Cortex of kidney (tissue), 1 donor: Measurements from ENCODE around the gene LHFPL6.
"Not testable (repeated sequence)": the region's sequence is repeated elsewhere in the genome, so short reads cannot be mapped to it uniquely, and the experiment has no call there.

Experiments
- DNase-seq: peaks from one replicate; lab custom pipeline; 2025; lab: John Stamatoyannopoulos, UW

LHFPL6 gene

DNA sequence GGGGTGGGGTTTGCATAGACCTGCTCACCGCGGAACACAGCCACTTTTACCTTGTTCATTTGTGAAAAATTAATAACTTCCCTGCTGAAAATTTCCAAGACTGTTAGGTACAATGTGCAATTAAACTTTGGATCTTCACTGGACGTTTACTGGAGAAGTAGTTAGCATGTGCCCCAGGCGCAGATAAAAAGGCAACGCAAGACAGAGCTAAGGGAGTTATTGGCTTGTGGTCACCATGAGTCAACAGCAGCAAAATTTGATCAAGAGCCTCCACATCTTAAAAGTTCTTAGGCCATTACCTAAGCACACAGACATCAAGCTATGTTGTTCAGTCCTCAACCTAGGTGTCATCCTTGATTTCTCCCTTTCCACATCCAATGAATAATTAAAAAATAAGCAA is 257.0 kb downstream of the LHFPL6 start:
- DNase-seq, result no peak

DNA sequence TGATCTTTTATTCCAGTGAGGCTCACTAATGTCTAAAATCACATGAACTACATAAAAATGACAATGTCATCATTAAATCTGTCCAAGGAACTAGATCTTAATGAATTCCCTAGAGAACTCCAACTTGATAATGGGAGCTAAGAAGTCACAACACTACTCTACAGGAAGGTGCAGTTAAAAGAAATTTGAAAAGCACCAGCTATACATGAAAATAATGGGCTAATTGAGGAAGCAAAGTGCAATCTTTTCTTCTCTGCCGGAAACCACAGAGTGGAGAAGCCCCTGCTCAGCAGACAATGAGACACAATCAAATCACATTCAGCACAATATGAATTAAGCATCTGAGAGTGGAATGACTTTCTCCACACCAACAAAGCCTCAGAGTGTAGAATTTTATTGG is 261.7 kb downstream of the LHFPL6 start:
- DNase-seq, result no peak

DNA sequence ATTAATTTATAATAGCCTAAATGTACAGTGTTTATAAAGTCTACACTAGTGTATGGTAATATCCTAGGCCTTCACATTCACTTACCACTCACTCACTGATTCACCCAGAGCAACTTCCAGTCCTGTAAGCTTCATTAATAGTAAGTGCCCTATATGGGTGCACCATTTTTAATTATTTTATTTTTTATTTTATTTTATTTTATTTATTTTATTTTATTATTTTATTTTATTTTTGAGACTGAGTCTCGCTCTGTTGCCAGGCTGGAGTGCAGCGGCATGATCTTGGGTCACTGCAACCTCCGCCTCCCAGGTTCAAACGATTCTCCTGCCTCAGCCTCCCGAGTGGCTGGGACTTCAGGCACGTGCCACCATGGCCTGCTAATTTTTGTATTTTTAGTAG is 264.9 kb downstream of the LHFPL6 start:
- not testable (repeated sequence) for DNase-seq

DNA sequence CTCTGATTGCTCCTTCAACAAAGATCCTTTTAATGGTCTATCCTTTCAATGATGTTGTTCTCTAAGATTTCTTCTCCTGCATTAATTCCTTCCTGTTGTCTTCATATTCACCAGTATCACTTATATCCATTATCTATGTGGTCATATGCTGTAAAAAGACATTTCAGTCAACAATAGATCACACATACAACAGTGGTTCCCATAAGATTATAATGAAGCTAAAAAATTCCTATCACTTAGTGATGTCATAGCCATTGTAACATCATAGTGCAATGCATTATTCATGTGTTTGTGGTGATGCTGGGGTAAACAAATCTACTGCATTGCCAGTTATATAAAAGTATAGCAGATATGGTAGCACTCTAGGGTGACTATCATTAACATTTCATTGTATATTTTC is 266.1 kb downstream of the LHFPL6 start:
- no peak for DNase-seq

DNA sequence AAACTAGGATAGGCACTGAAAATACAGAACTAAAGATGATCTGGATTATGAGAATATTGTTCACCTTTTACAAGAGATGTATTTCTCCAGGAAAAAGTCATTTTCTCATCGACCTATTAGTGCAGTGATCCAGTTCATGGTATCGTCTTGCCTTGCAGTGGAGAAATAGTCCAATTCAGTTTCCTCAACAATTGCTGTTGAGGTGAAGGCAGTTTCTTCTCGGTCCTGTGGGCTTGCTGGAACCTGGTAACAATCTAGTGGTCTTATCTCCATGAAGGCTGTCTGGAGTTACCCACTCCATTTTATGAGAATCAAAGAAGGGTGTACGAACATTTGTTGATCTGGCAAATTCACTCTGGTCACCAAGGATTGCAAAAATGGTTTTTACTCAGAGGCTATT is 266.8 kb downstream of the LHFPL6 start:
- DNase-seq, result no peak

DNA sequence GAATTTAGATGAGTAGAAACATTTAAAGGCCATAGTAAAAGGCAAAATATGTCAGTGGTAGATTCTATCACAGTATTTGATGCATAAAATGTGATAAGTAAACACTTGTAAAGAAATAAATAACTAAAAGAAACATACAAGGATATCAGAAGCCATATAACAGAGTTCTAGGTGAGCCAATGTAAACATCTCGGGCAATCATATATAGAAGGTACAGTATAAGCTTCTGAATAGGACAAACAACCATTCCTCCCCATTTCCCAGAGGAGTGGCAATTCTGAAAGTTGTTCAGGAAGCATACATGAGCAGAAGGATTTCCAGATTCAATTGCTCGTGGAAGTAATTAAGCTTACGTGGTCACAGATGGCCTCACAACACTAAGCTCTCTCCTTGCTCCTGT is 267.3 kb downstream of the LHFPL6 start:
- no peak for DNase-seq

DNA sequence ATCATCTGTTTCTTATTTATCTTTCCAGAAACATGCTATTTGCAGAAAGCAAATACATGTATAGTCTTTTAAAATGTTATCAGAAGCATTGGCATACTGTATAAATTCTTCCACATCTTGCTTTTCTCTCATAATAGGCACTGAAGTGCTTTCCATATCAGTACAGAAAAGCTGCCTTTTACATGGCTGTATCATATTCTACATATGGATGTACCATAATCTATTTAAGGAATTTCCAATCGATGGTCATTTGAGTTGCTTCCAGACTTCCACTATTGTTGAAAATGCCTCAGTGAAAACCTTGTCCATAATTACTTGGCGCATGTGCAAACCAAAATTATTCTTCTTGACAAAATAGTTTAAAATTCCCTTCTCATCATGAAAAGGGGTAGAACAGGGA is 272.5 kb downstream of the LHFPL6 start:
- DNase-seq, result no peak

DNA sequence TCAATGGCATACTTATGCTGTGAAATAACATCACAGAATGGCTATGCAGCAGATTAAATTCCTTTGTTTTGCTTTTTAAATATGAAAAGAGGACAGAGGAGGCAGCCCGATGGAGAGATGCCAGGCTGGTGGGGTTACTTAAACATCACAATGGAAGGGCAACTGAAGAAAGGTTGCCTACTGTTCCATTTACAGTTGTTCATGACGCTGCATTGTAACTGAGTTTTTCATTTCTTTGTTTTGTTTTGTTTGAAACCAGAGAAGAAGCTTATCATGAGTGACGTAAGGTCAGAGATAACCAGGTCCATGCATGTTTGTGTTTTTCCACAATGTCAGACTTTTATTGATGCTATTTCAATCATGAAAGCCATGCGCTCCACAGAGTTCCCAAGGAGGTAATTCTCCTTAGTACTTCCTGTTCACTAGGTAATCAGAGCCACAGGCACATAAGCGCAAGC is 273.8 kb downstream of the LHFPL6 start:
- no peak for DNase-seq

DNA sequence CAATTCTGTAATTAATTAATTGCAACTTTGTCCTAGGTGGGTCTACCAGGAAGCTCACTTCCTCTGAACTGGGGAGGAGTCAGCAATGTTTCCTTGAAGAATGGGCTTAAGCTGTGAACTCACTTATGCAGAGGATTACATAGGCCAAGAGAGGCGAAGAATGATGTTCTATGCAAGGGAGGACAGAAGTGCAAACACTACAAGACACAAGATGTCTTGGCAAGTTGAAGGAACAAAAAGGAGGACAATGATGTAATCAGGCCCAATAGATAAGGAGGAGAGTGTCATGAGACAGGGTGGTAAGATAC is 275.9 kb downstream of the LHFPL6 start:
- DNase-seq, result no peak

DNA sequence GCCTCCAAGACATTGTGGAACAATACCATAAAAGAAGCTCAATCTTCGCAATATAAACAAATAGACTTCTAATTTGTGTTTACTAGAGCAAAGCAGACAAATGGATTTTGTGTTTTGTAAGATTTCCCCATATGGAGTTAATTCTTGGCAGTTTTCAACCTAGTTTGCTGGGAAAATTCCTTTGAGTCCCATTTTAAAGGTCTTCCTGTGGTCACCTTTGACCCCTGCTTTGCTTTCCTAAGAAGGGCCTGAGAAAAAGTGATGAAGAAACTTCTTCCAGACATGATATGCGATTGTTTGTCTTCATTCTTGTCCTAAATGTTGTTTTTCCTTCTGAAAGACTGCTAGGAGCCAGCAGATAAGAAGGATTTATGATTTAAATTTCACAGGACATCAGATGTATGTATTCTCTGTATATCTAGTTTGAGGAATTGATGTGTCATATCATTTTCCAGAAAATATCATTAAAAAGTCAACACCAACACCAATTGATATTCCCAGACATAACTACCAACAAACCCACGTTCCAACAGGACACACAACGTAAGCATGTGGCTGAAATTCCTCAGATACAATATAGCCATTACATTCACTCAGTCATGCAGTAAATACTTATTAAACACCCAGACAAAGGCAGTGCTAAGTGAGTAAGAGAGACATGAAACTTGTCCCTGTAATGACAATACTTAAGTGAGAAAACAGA is 276.4 kb downstream of the LHFPL6 start:
- DNase-seq, result no peak

DNA sequence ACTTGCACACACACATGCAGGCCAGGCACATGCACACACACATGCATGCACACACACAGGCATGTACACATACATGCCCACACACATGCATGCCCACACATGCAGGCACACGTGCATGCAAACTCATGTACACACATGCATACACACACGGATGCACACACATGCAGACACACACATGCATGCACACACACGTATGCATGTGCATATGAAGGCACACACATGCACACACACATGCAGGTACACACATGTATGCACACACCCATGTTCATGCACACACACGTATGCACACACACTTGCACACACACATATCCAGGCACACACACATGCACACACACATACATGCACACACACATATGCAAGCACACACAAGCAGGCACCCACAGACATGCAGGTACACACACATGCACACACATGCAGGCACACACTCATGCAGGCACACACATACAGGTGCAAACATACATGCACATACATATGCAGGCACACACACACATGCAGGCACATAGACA is 278.1 kb downstream of the LHFPL6 start:
- no peak for DNase-seq

DNA sequence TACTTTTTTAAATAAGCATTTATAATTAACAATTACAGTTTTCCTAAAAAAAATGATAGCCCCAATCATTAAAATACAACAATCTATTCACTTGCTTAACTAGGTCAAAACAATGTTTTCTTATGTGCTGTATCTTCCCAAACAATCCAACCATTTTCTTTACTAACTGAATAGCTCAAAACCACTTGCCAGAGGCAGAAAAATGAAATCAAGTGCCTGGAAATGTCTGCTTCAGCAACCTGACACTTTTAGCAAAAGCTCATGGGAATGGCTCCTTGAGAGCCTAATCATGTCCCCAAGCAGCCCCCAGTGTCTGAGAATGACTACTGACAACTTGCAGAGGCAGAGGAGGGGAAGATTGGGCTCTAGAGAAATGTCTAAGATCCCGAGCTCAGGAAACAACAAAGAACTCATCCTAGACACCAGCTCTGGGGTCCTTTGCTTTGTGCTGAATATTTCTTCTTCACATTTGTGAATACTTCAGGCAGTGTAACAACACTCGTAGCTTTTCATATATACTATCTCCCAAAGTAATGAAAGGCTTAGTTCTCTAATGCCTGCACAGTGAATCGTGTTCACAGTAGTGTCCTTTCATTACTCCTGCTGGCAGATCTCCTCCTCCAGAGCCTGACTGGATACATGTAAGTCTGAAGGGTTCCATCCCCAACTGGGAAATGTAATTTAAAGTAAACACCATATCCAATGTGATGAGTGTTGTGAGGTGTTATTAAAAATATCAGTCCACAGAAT is 280.0 kb downstream of the LHFPL6 start:
- DNase-seq, result no peak

DNA sequence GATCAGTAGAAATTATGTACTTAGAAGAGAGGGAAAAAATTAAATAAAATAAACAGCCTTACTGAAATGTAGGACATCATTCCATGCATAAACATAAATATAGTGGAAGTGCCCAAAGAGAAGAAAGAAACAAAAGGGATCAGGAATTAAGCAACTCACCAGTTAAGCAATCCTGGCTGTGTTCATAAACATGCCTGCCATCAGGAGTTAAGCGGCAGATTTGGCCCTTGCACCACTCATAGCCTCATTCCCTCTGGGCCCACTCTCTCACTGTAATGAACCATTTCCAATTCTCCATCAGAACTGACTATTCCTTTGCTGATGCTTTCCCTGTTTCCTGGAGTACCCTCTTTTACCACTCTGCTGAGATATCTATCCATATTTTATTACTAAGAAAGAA is 281.4 kb downstream of the LHFPL6 start:
- no peak for DNase-seq

DNA sequence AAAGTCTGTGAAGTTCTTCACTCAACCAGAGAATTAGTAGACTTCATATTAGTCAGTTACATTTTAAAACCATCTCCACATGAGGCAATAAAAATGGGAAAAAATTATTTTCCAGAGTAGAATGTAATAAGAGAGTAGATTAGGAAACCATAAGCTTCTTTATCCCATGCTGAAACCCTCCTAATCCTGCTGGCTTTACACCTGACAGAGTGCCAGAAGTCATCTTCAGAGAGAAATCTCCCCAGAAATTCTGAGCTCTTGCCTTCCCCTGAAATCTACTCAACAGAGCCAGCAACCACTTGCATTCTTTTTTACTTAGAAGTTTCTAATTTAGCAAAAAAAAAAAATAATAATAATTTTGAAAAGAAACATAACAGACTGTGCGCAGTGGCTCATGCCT is 284.8 kb downstream of the LHFPL6 start:
- no peak for DNase-seq

DNA sequence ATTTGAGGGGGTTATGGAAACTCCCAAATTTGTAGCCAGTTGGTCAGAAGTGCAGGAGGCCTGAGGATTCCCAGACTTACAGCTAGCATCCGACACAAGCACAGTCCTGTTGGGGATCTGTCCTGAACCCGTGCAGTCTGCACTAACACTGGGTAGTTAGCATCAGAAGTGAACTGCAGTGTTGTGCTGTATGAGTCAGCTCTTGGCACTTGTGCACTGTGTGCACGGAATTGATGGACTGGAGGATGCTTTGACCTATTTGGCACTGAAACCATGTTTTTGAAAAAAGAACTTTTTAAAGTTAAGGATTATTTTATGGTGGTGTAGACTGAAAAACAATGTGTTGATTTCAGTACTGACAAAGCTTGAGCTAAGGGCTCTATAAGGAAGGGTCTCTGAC is 285.7 kb downstream of the LHFPL6 start:
- no peak for DNase-seq

DNA sequence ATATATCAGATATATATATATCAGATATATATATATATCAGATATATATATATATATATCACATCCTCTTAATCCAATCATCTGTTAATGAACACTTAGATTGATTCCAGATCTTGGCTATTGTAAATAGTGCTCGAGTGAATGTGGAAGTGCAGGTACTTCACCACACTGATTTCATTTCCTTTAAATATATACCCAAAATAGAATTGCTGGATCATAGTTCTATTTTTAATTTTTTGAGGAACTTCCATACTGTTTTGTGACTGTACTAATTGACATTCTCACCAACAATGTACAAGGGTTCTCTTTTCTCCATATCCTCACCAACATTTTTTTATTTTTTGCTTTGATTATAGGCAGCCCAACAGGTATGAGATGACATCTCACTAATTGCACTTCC is 287.2 kb downstream of the LHFPL6 start:
- DNase-seq, result no peak

DNA sequence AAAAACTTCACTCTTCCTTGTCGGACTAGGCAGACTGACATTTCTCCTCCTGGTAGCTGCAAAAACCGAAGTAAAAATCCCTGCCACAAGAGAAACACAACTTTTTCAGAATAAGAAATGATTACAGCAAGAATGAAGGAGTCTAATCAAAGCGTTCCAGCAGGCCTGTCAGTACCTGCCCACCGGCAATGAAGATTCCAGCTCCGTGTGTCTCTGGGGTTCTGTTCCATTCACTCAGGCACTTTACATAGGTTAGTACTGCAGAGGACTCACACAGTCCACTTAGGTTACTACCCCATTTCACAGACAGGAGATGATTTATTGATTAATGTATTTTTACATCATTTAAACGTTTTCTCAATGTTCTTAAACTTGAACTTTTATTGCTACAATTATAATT is 289.3 kb downstream of the LHFPL6 start:
- DNase-seq, result no peak

DNA sequence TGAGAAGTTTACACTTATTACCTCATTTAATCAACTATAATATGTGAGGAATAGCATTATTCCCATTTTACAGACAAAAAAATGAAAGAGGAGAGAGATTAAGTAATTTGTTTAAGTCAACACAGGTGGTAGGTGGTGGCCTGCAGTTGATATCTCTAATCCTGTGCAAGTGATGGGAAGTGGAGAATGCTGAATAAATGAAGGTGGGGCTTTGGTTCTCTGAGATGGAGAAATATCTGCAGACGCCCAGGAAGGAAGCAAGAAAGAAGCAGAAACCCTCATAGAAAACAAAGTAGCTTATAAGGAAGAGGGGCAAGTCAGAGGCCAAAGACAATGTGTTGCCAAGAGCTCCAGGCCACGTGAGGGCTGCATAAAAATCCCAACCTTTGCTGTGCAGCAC is 290.4 kb downstream of the LHFPL6 start:
- DNase-seq, result no peak

DNA sequence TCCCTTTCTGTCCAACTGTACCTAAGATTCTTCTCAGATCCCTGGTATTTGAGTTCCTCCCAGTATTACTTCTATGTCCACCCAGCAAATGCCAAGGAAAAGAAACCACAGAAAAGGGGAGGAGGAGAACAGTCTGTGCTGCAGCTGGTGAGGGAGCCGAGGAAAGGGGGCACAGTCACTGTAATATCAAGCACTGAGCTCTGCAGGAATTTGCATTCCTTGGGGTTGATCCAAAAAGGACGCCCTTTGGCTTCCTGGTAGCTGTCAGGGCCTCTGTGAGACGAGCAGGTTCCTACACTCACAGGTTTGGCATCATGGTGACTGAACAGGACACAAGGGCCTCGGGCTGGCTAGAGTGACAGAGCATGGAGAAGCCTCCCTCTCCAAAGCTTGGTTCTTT is 291.4 kb downstream of the LHFPL6 start:
- DNase-seq, result no peak

DNA sequence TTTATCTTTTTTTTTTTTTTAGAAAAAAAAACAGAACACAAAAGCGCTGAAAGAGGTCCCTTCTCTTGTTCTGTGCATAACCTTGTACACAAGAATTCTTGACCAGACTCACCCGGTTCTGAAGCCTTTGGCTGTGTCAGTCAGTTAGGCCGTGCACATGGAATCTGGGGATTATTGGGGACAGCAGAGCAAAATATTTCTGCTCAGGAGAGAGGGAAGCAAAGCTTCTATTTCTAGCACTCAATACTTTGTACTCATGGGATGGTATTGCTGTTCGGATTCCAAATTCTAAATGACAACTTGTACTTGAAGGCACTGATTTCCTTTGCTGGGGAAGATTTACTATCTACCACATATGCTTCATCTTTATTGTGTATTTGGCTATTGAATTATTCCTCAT is 292.0 kb downstream of the LHFPL6 start:
- DNase-seq, result no peak

DNA sequence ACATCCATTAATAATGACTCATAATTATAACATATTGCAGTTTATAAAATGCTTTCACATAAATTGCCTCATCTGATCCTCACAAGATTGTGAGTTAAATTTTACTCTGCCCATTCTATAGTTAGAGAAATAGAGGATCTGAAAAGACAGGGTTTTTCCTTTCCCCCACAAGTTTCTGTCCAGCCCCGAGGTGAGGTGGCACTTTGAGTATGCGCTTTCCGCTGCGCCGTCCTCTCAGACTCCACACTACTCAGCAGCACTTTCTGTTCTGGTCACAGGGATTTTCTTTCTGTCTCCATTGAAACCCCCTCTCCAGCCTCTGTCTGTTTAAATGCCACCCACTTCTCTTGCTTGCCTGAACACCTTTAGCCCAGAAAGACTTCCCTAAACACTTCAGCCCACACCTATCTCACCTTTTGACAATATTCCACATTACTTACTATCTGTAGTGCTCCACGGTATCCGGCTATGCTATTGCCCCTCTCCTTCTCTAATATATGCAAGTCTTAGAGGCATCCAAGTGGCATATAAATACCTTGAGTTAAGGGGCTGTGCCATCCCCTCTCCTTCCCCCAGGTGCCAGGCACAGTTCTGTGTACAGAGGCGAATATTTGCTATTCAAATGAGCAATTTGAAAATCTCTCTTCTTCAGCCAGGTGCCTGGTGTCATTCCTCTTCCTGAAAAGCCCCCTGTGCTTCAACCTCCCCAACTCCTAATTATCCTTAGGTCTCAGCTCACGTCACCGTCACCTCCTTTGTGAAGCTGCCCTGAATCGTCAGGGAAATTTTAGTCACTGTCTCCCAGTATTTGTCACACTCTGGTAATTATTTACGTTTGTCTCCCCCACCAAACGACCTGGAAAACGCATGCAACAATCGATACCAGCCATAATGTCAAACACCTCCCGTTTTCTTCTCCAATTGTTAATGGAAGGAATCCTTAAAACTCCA is 296.1 kb downstream of the LHFPL6 start:
- DNase-seq, result no peak

DNA sequence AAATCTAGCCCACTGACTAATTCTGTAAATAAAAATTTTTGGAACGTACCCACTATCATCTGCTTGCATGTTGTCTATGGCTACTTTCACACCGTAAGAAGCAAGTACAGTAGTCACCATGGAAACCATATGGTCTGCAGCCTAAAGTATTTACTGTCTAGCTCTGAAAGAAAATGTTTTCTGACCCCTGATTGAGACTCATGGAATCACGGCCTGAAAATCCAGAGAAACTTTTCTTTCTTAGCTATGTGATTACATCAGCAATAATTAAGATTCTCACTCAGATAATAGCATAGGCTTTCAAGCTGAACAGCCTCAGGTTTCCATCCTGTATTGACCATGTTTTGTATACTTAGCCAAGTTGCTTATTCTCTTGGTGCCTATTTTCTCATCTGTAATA is 300.2 kb downstream of the LHFPL6 start:
- no peak for DNase-seq

DNA sequence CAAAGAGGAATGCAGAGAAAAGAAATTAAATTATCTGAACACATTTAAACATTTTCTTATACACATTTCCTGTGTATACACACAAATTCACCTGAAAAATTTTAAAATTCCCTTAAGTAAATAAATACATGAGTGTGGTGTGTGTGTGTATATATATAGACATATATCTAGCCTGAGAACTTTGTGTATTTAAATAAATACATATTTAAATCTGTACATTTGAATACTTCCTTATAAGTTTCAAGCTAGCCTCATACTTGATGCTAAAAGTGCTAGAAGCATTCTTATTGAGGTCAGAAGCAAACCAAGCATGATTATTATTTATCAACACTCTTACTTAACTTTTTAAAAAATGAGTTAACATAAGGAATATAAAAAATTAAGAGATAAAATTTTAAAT is 304.0 kb downstream of the LHFPL6 start:
- DNase-seq, result no peak
